HCT116 (cell line): Measurements from ENCODE around the gene MYO3B. TPM values are rescaled to one million over a fixed set of nuclear protein-coding genes. Genes with fewer than 3 reads are reported as not detected.

ENCODE experiments used
- ATAC-seq: fragments of 200-7000 bp; cut with Tn5 transposase; 2 replicates; pipeline ENCODE4 v1.9.1; 2020; ENCODE audit warnings: mild to moderate bottlenecking, moderate library complexity
- BruUV-seq: library from RNA; stranded (reverse); fragments of 400-500 nt; replicated peaks from 2 replicates; lab custom pipeline; 2021; lab: Mats Ljungman, UMichigan
- CTCF ChIA-PET: fragments of 300-600 bp; sonication (Branson Sonifier 250); formaldehyde crosslinking; loops from one replicate; lab custom pipeline; 2021; ENCODE audit warnings: antibody characterized with exemption; lab: Charles Lee
- POLR2A ChIA-PET: fragments of 300-600, 350-600 bp; sonication (Branson Sonifier 250); formaldehyde crosslinking; loops from one replicate; lab custom pipeline; 2021; ENCODE audit warnings: antibody characterized with exemption; lab: Charles Lee
- RAD21 ChIA-PET, 2 experiments: fragments of 300-600 bp; sonication (Branson Sonifier 250); formaldehyde crosslinking; loops; one replicate each; lab custom pipeline; 2023; ENCODE audit warnings: low total read pairs in 2 of 2; ENCODE audit not compliant: uncharacterized antibody in 2 of 2, unreplicated experiment in 2 of 2, low non-redundant PET in 1 of 2; lab: Charles Lee
- DNase-seq: peaks from one replicate; pipeline ENCODE4 v3.0.0-alpha.2; 2010; ENCODE audit warnings: low read depth, low spot score
- H2AFZ ChIP-seq: fragments of 200-600 bp; shearing (Covaris generic), sonication (generic); 2 replicates; pipeline ENCODE4 v1.6.1; 2017; ENCODE audit warnings: low read depth, mixed run types, mixed read lengths, antibody characterized with exemption, low read length; ENCODE audit not compliant: poor library complexity, severe bottlenecking
- H3K27ac ChIP-seq: 2 replicates; pipeline ENCODE4 v1.5.1; 2012; ENCODE audit warnings: low read depth, low read length
- H3K27me3 ChIP-seq: fragments of 200-600 bp; sonication (generic); 2 replicates; pipeline ENCODE4 v1.6.1; 2016; ENCODE audit warnings: mixed run types, low read length, mixed read lengths; ENCODE audit not compliant: insufficient read depth
- H3K36me3 ChIP-seq, 2 experiments: fragments of 200-500 bp in 1 of 2; fragments of 200-600 bp in 1 of 2; sonication (Bioruptor generic) in 1 of 2; sonication (generic) in 1 of 2; 2 replicates each; pipeline versions ENCODE4 v1.5.1 to v1.6.1; 2014 to 2016; ENCODE audit warnings: low read length in 2 of 2, inconsistent platforms in 1 of 2, mixed read lengths in 1 of 2, mixed run types in 1 of 2; ENCODE audit not compliant: insufficient read depth in 2 of 2, control insufficient read depth in 1 of 2
- H3K4me1 ChIP-seq, 2 experiments: fragments of 200-600 bp in 1 of 2; sonication (generic) in 1 of 2; 2 replicates each; pipeline versions ENCODE4 v1.5.1 to v1.6.1; 2012 to 2017; ENCODE audit warnings: low read length in 2 of 2, inconsistent platforms in 1 of 2, mild to moderate bottlenecking in 1 of 2, mixed read lengths in 1 of 2, mixed run types in 1 of 2, moderate library complexity in 1 of 2; ENCODE audit not compliant: insufficient read depth in 2 of 2, control insufficient read depth in 1 of 2
- H3K4me2 ChIP-seq: fragments of 200-600 bp; sonication (generic); 2 replicates; pipeline ENCODE4 v1.6.1; 2017; ENCODE audit warnings: mixed run types, low read length, mixed read lengths
- H3K4me3 ChIP-seq, 2 experiments: fragments of 200-600 bp in 1 of 2; sonication (generic) in 1 of 2; replicated peaks in 1 of 2; 2 replicates each; pipeline ENCODE4 v1.5.1; 2011 to 2016; ENCODE audit warnings: low read length in 2 of 2, control low read depth in 1 of 2, low read depth in 1 of 2, mild to moderate bottlenecking in 1 of 2, mixed read lengths in 1 of 2, mixed run types in 1 of 2
- H3K79me2 ChIP-seq: fragments of 200-600 bp; sonication (generic); 2 replicates; pipeline ENCODE4 v1.6.1; 2017; ENCODE audit warnings: mild to moderate bottlenecking, mixed run types, low read length, moderate library complexity, mixed read lengths; ENCODE audit not compliant: insufficient read depth
- H3K9ac ChIP-seq: fragments of 200-600 bp; sonication (generic); 2 replicates; pipeline ENCODE4 v1.6.1; 2016; ENCODE audit warnings: low read length, mixed read lengths
- H3K9me2 ChIP-seq: fragments of 200-600 bp; sonication (generic), shearing (Covaris generic); 2 replicates; pipeline ENCODE4 v1.6.1; 2017; ENCODE audit warnings: mixed run types, mild to moderate bottlenecking, moderate library complexity; ENCODE audit not compliant: insufficient read depth
- H3K9me3 ChIP-seq, 2 experiments: fragments of 200-500 bp in 1 of 2; fragments of 200-600 bp in 1 of 2; sonication (Bioruptor generic) in 1 of 2; sonication (generic) in 1 of 2; 2 replicates each; pipeline ENCODE4 v1.6.1; 2014 to 2017; ENCODE audit warnings: low read length in 2 of 2, mixed read lengths in 2 of 2, inconsistent platforms in 1 of 2, low read depth in 1 of 2, mild to moderate bottlenecking in 1 of 2, mixed run types in 1 of 2, moderate library complexity in 1 of 2; ENCODE audit not compliant: control insufficient read depth in 1 of 2, insufficient read depth in 1 of 2
- H4K20me1 ChIP-seq: fragments of 200-600 bp; sonication (generic), shearing (Covaris generic); 2 replicates; pipeline ENCODE4 v1.6.1; 2017; ENCODE audit warnings: mixed run types, mild to moderate bottlenecking, moderate library complexity; ENCODE audit not compliant: insufficient read depth
- CEBPB ChIP-seq: IDR thresholded peaks from 2 replicates; pipeline ENCODE4 v1.6.1; 2012; ENCODE audit warnings: low read depth
- EGR1 ChIP-seq: IDR thresholded peaks from 2 replicates; pipeline ENCODE4 v1.6.1; 2012; ENCODE audit warnings: low read depth
- ELF1 ChIP-seq: IDR thresholded peaks from 2 replicates; pipeline ENCODE4 v1.6.1; 2012; ENCODE audit warnings: low read depth, borderline replicate concordance
- EZH2phosphoT487 ChIP-seq: fragments of 200-600 bp; IDR thresholded peaks from 2 replicates; pipeline ENCODE4 v1.6.1; 2018; ENCODE audit warnings: antibody characterized with exemption, borderline replicate concordance
- FOSL1 ChIP-seq: IDR thresholded peaks from 2 replicates; pipeline ENCODE4 v1.6.1; 2012; ENCODE audit warnings: low read depth
- JUND ChIP-seq: IDR thresholded peaks from 2 replicates; pipeline ENCODE4 v1.6.1; 2012
- POLR2A ChIP-seq: IDR thresholded peaks from 2 replicates; pipeline ENCODE4 v1.7.0; 2011; ENCODE audit warnings: borderline replicate concordance; ENCODE audit not compliant: insufficient read depth, insufficient read length; ENCODE audit errors: extremely low read depth
- POLR2AphosphoS5 ChIP-seq: IDR thresholded peaks from 2 replicates; pipeline ENCODE4 v1.6.1; 2011; ENCODE audit warnings: mild to moderate bottlenecking, low read depth, low read length, moderate library complexity
- RAD21 ChIP-seq: IDR thresholded peaks from 2 replicates; pipeline ENCODE4 v1.6.1; 2012; ENCODE audit warnings: low read depth, mild to moderate bottlenecking
- SP1 ChIP-seq: IDR thresholded peaks from 2 replicates; pipeline ENCODE4 v1.6.1; 2012; ENCODE audit warnings: low read depth
- SRF ChIP-seq: IDR thresholded peaks from 2 replicates; pipeline ENCODE4 v1.6.1; 2012; ENCODE audit warnings: low read depth
- TCF7L2 ChIP-seq: IDR thresholded peaks from 2 replicates; pipeline ENCODE4 v1.7.0; 2011; ENCODE audit warnings: borderline replicate concordance, inconsistent platforms; ENCODE audit not compliant: insufficient read depth, insufficient read length; ENCODE audit errors: extremely low read depth
- YY1 ChIP-seq: IDR thresholded peaks from 2 replicates; pipeline ENCODE4 v1.6.1; 2011; ENCODE audit warnings: low read length, low read depth, moderate library complexity, mild to moderate bottlenecking; ENCODE audit not compliant: insufficient replicate concordance; ENCODE audit errors: extremely low read depth
- ZFX ChIP-seq: fragments of 450-650 bp; IDR thresholded peaks from 2 replicates; pipeline ENCODE4 v1.6.1; 2017
- ZNF274 ChIP-seq: fragments of 200-500 bp; sonication (Bioruptor generic); IDR thresholded peaks from 2 replicates; pipeline ENCODE4 v1.6.1; 2014; ENCODE audit warnings: mild to moderate bottlenecking, low read depth, low read length, inconsistent platforms
- intact Hi-C: fragments of 100-400 bp; cut with micrococcal nuclease; formaldehyde crosslinking; loops from 2 replicates; pipeline ENCODE4 v1.10.0; 2022
- total RNA-seq: library from RNA; stranded (reverse); gene quantifications from one replicate; pipeline ENCODE4 v1.2.1, GENCODE V29; 2021; ENCODE audit not compliant: unreplicated experiment
- TF ChIP-seq, protein P1 (sequence below): IDR thresholded peaks from 2 replicates; pipeline ENCODE4 v1.6.1; 2012
- TF ChIP-seq, protein P2 (sequence below), 3 experiments: fragments of 200-600 bp in 1 of 3; sonication (generic) in 1 of 3; IDR thresholded peaks in 2 of 3; conservative IDR thresholded peaks in 1 of 3; 2 replicates each; pipeline ENCODE4 v1.5.1; 2012 to 2017; ENCODE audit warnings: low read depth in 2 of 3, low read length in 2 of 3, antibody characterized with exemption in 1 of 3, borderline replicate concordance in 1 of 3, control low read depth in 1 of 3, mild to moderate bottlenecking in 1 of 3, mixed read lengths in 1 of 3, mixed run types in 1 of 3, moderate library complexity in 1 of 3; ENCODE audit not compliant: insufficient read depth in 1 of 3
- TF ChIP-seq, protein P3 (sequence below): IDR thresholded peaks from 2 replicates; pipeline ENCODE4 v1.6.1; 2011; ENCODE audit warnings: mild to moderate bottlenecking, low read length, moderate library complexity; ENCODE audit not compliant: insufficient replicate concordance; ENCODE audit errors: extremely low read depth
- TF ChIP-seq, protein P4 (sequence below): IDR thresholded peaks from 2 replicates; pipeline ENCODE4 v1.6.1; 2012; ENCODE audit warnings: low read depth

MYO3B gene
- total RNA-seq, 1 experiment from 2014 or later, result not detected

DNA sequence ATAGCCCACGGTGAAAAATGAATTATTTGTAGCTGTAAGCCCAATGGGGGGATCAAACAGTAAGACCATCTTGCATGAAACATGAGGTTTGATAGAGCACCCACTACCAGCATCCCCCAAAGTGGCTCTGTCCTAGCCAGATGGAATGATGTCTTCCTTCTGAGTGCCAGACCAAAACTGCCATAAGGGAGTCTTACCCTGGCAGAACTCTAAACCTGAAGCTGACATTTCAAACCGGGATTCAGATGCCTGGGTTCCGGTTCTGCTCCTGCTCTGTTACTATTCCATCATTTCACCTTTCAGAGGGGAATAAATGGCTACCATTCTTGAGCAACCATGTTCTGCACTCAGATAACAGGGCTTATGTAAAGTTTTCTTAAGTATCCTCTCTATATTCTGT, 67.4 kb downstream of the MYO3B start:
- CTCF ChIA-PET, result interaction anchor here (1.5 kb wide), 1 partner anchor 9 kb away, joined by 5 read pairs; no protein-coding TSS in a partner anchor
- no peaks in the 10 kb centered on the region for H3K9me3 ChIP-seq
- no peak overlapping the region for H3K4me2 ChIP-seq
- POLR2A ChIA-PET, result no interaction called here
- H3K27ac ChIP-seq, result no peak overlapping the region
- DNase-seq, result no peak
- no TSS peak for BruUV-seq
- H3K36me3 ChIP-seq, result no peaks in the 10 kb centered on the region
- no peaks in the 10 kb centered on the region for H3K79me2 ChIP-seq
- TF ChIP-seq EGR1 (no peak), SP1 (no peak), TCF7L2 (no peak), ELF1 (no peak), CEBPB (no peak), RAD21 (no peak), EZH2phosphoT487 (no peak), POLR2A (no peak), SRF (no peak), FOSL1 (no peak), JUND (no peak), YY1 (no peak), ZNF274 (no peak), POLR2AphosphoS5 (no peak), ZFX (no peak)
- TF ChIP-seq, protein P1, sequence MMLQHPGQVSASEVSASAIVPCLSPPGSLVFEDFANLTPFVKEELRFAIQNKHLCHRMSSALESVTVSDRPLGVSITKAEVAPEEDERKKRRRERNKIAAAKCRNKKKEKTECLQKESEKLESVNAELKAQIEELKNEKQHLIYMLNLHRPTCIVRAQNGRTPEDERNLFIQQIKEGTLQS, result no peak
- TF ChIP-seq, protein P2, sequence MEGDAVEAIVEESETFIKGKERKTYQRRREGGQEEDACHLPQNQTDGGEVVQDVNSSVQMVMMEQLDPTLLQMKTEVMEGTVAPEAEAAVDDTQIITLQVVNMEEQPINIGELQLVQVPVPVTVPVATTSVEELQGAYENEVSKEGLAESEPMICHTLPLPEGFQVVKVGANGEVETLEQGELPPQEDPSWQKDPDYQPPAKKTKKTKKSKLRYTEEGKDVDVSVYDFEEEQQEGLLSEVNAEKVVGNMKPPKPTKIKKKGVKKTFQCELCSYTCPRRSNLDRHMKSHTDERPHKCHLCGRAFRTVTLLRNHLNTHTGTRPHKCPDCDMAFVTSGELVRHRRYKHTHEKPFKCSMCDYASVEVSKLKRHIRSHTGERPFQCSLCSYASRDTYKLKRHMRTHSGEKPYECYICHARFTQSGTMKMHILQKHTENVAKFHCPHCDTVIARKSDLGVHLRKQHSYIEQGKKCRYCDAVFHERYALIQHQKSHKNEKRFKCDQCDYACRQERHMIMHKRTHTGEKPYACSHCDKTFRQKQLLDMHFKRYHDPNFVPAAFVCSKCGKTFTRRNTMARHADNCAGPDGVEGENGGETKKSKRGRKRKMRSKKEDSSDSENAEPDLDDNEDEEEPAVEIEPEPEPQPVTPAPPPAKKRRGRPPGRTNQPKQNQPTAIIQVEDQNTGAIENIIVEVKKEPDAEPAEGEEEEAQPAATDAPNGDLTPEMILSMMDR (IDR thresholded peaks at IDR 0.05 in 2 of 3, conservative IDR thresholded peaks at IDR 0.05 in 1 of 3; ENCODE audit: borderline replicate concordance in 1 of 3, insufficient read depth in 1 of 3, low read depth in 2 of 3, low read length in 2 of 3), result no peak
- TF ChIP-seq, protein P3, sequence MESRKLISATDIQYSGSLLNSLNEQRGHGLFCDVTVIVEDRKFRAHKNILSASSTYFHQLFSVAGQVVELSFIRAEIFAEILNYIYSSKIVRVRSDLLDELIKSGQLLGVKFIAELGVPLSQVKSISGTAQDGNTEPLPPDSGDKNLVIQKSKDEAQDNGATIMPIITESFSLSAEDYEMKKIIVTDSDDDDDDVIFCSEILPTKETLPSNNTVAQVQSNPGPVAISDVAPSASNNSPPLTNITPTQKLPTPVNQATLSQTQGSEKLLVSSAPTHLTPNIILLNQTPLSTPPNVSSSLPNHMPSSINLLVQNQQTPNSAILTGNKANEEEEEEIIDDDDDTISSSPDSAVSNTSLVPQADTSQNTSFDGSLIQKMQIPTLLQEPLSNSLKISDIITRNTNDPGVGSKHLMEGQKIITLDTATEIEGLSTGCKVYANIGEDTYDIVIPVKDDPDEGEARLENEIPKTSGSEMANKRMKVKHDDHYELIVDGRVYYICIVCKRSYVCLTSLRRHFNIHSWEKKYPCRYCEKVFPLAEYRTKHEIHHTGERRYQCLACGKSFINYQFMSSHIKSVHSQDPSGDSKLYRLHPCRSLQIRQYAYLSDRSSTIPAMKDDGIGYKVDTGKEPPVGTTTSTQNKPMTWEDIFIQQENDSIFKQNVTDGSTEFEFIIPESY, result no peak
- TF ChIP-seq, protein P4, sequence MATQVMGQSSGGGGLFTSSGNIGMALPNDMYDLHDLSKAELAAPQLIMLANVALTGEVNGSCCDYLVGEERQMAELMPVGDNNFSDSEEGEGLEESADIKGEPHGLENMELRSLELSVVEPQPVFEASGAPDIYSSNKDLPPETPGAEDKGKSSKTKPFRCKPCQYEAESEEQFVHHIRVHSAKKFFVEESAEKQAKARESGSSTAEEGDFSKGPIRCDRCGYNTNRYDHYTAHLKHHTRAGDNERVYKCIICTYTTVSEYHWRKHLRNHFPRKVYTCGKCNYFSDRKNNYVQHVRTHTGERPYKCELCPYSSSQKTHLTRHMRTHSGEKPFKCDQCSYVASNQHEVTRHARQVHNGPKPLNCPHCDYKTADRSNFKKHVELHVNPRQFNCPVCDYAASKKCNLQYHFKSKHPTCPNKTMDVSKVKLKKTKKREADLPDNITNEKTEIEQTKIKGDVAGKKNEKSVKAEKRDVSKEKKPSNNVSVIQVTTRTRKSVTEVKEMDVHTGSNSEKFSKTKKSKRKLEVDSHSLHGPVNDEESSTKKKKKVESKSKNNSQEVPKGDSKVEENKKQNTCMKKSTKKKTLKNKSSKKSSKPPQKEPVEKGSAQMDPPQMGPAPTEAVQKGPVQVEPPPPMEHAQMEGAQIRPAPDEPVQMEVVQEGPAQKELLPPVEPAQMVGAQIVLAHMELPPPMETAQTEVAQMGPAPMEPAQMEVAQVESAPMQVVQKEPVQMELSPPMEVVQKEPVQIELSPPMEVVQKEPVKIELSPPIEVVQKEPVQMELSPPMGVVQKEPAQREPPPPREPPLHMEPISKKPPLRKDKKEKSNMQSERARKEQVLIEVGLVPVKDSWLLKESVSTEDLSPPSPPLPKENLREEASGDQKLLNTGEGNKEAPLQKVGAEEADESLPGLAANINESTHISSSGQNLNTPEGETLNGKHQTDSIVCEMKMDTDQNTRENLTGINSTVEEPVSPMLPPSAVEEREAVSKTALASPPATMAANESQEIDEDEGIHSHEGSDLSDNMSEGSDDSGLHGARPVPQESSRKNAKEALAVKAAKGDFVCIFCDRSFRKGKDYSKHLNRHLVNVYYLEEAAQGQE, result no peak
- intact Hi-C loops, result no loop called here
- no peak for ATAC-seq
- H3K4me3 ChIP-seq, result no peak overlapping the region
- no peaks in the 10 kb centered on the region for H3K9me2 ChIP-seq
- RAD21 ChIA-PET, result no interaction called here
- H3K9ac ChIP-seq, result no peak overlapping the region
- no peak overlapping the region for H2AFZ ChIP-seq
- H3K4me1 ChIP-seq, result no peaks in the 10 kb centered on the region
- H4K20me1 ChIP-seq, result no peaks in the 10 kb centered on the region
- H3K27me3 ChIP-seq, result peaks cover 17% of the 10 kb centered on the region
